Calu3 (cell line): Measurements from ENCODE around the gene APOBEC3G. TPM values are rescaled to one million over a fixed set of nuclear protein-coding genes. Genes with fewer than 3 reads are reported as not detected.

Source experiments
- BruUV-seq: library from RNA; stranded (reverse); fragments of 400-500 nt; replicated peaks from 2 replicates; lab custom pipeline; 2021; lab: Mats Ljungman, UMichigan
- CTCF ChIA-PET: fragments of 300-600 bp; sonication (Branson Sonifier 250); formaldehyde crosslinking; loops from one replicate; lab custom pipeline; 2022; ENCODE audit warnings: antibody characterized with exemption; lab: Charles Lee
- DNase-seq: peaks from one replicate; pipeline ENCODE4 v3.0.0; 2022
- H3K27ac Mint-ChIP-seq: one replicate; pipeline ENCODE4 v1.8.0; 2022; ENCODE audit warnings: mixed read lengths; ENCODE audit not compliant: unreplicated experiment
- H3K27me3 Mint-ChIP-seq: one replicate; pipeline ENCODE4 v1.8.0; 2022; ENCODE audit warnings: mixed read lengths; ENCODE audit not compliant: unreplicated experiment
- H3K36me3 Mint-ChIP-seq: one replicate; pipeline ENCODE4 v1.8.0; 2022; ENCODE audit warnings: mild to moderate bottlenecking, moderate library complexity, mixed read lengths; ENCODE audit not compliant: insufficient read depth, unreplicated experiment
- H3K4me1 Mint-ChIP-seq: one replicate; pipeline ENCODE4 v1.8.0; 2022; ENCODE audit warnings: mild to moderate bottlenecking, low read depth, mixed read lengths; ENCODE audit not compliant: unreplicated experiment
- H3K4me3 Mint-ChIP-seq: one replicate; pipeline ENCODE4 v1.8.0; 2022; ENCODE audit warnings: mild to moderate bottlenecking, low read depth, moderate library complexity, mixed read lengths; ENCODE audit not compliant: unreplicated experiment
- H3K9me3 Mint-ChIP-seq: one replicate; pipeline ENCODE4 v1.8.0; 2022; ENCODE audit warnings: low read depth, mixed read lengths; ENCODE audit not compliant: unreplicated experiment
- CTCF ChIP-seq: fragments of 200-600 bp; IDR thresholded peaks from one replicate; pipeline ENCODE4 v1.8.0; 2022; ENCODE audit warnings: antibody characterized with exemption; ENCODE audit not compliant: unreplicated experiment
- intact Hi-C: fragments of 100-400 bp; cut with micrococcal nuclease; formaldehyde crosslinking; loops from one replicate; pipeline ENCODE4 v1.10.0; 2022; ENCODE audit not compliant: unreplicated experiment
- total RNA-seq: library from RNA; stranded (reverse); gene quantifications from 2 replicates; pipeline ENCODE4 v1.2.3, GENCODE V29; 2022

The APOBEC3G gene
- total RNA-seq, 1 experiment from 2014 or later, result 12.3 TPM

- Mint-ChIP-seq H3K9me3 (no peaks in the 10 kb centered on the region), H3K27ac (no peak overlapping the region), H3K4me1 (no peaks in the 10 kb centered on the region), H3K36me3 (peaks cover 4% of the 10 kb centered on the region), H3K27me3 (no peaks in the 10 kb centered on the region), H3K4me3 (no peak overlapping the region)
- no peak for DNase-seq
- CTCF ChIA-PET, result interaction anchor here (1.0 to 1.7 kb wide), 4 partner anchors 16 to 394 kb away, joined by 3 to 6 read pairs (median 4); no protein-coding TSS in a partner anchor
- intact Hi-C loops, result no loop called here
- TF ChIP-seq CTCF, result no peak
- BruUV-seq, result no TSS peak
These were observed 57.5 kb downstream of the APOBEC3G start for GRCh38 chr22:39134366-39135091.

- Mint-ChIP-seq H3K36me3 (no peaks in the 10 kb centered on the region), H3K27ac (no peak overlapping the region), H3K4me3 (no peak overlapping the region), H3K9me3 (no peaks in the 10 kb centered on the region), H3K4me1 (no peaks in the 10 kb centered on the region), H3K27me3 (no peaks in the 10 kb centered on the region)
- peak; percentile 79 for TF ChIP-seq CTCF
- intact Hi-C loops, result no loop called here
- CTCF ChIA-PET, result interaction anchor here (0.6 to 1.7 kb wide), 9 partner anchors 16 to 582 kb away, joined by 3 to 6 read pairs (median 3); partner anchors contain the start of gene RPL3
- no TSS peak for BruUV-seq
- DNase-seq, result peak; percentile 78
These were observed 58.2 kb downstream of the APOBEC3G start for GRCh38 chr22:39135092-39135896.

GRCh38 chr22:39136317-39136716 lies 59.2 kb downstream of the APOBEC3G start:
- no peak for DNase-seq
- TF ChIP-seq CTCF, result no peak
- BruUV-seq, result no TSS peak
- intact Hi-C loops, result no loop called here
- H3K27me3 Mint-ChIP-seq, result no peaks in the 10 kb centered on the region
- H3K36me3 Mint-ChIP-seq, result no peaks in the 10 kb centered on the region
- H3K9me3 Mint-ChIP-seq, result no peaks in the 10 kb centered on the region
- no peaks in the 10 kb centered on the region for H3K4me1 Mint-ChIP-seq
- no peak overlapping the region for H3K4me3 Mint-ChIP-seq
- H3K27ac Mint-ChIP-seq, result no peak overlapping the region
- CTCF ChIA-PET, result interaction anchor here (0.6 to 1.7 kb wide), 5 partner anchors 116 to 367 kb away, joined by 3 to 6 read pairs (median 4); partner anchors contain the start of gene RPL3

Other genes starting within 250 kb of the APOBEC3G start
- 6.1 and 6.6 TPM in 2 replicates for gene NPTXR, start 233.2 kb upstream of the APOBEC3G start, total RNA-seq
- gene CBX6, start 205.1 kb upstream of the APOBEC3G start, total RNA-seq, result 140 and 152 TPM in 2 replicates
- not detected in 2 replicates for gene APOBEC3A, start 119.7 kb upstream of the APOBEC3G start, total RNA-seq
- gene APOBEC3B, start 94.9 kb upstream of the APOBEC3G start, total RNA-seq, result 43.2 and 43.3 TPM in 2 replicates
- gene APOBEC3C, start 63.0 kb upstream of the APOBEC3G start, total RNA-seq, result 22.2 and 23.7 TPM in 2 replicates
- 1.1 and 1.8 TPM in 2 replicates for gene APOBEC3D, start 56.1 kb upstream of the APOBEC3G start, total RNA-seq
- 22.2 and 24.1 TPM in 2 replicates for gene APOBEC3F, start 36.4 kb upstream of the APOBEC3G start, total RNA-seq
- gene APOBEC3H, start 20.0 kb downstream of the APOBEC3G start, total RNA-seq, result not detected in 2 replicates
- 10.5 and 11.8 TPM in 2 replicates for gene CBX7, start 75.4 kb downstream of the APOBEC3G start, total RNA-seq
- 12.1 and 25.9 TPM in 2 replicates for gene PDGFB, start 167.7 kb downstream of the APOBEC3G start, total RNA-seq
- gene RPL3, start 242.3 kb downstream of the APOBEC3G start, total RNA-seq, result 977 and 1,058 TPM in 2 replicates